ENCODE data around the gene STMN1. TPM values are rescaled to one million over a fixed set of nuclear protein-coding genes. Genes with fewer than 3 reads are reported as not detected.

Gene STMN1
- total RNA-seq, 4 donors from 2014 or later = 15.0 to 25.7 (median 16.8) TPM

- H3K36me3 ChIP-seq = no peaks in the 10 kb centered on the region
- no peaks in the 10 kb centered on the region for H3K27me3 ChIP-seq
- peaks cover 16 to 41% (median 38%) of the 10 kb centered on the region in 4 donors for H3K4me1 ChIP-seq
- intact Hi-C loops (cut with DNase I) = no loop called here
- H3K9me3 ChIP-seq = no peaks in the 10 kb centered on the region
- WGBS = 97% methylated on average over 2 of the region's 2 CpGs
- no peak overlapping the region for H3K27ac ChIP-seq (replicated peaks in 1 of 4)
- TF ChIP-seq POLR2AphosphoS5 (IDR thresholded peaks at IDR 0.05) (no peak), EP300 (IDR thresholded peaks at IDR 0.05) (no peak), POLR2A (IDR thresholded peaks at IDR 0.05; ENCODE audit: low read depth) (no peak), CTCF (IDR thresholded peaks at IDR 0.05) (no peak)
- DNase-seq (ENCODE audit: extremely low spot score) = no peak
- H3K4me3 ChIP-seq = no peak overlapping the region
Measured at GRCh38 chr1:25877155-25877554, 29.1 kb downstream of the STMN1 start.

- Histone ChIP-seq H3K4me3 (no peak overlapping the region), H3K9me3 (no peaks in the 10 kb centered on the region), H3K36me3 (no peaks in the 10 kb centered on the region), H3K27ac (replicated peaks in 1 of 4) (peak overlapping the region in 3 of 4 donors; percentile 81 to 89 (median 86)), H3K4me1 (peaks cover 17 to 46% (median 42%) of the 10 kb centered on the region in 4 donors), H3K27me3 (no peaks in the 10 kb centered on the region)
- WGBS = 79% methylated on average over 2 of the region's 2 CpGs
- TF ChIP-seq POLR2A (IDR thresholded peaks at IDR 0.05; ENCODE audit: low read depth) (no peak), POLR2AphosphoS5 (IDR thresholded peaks at IDR 0.05) (no peak), CTCF (IDR thresholded peaks at IDR 0.05) (no peak), EP300 (IDR thresholded peaks at IDR 0.05) (no peak)
- no peak for DNase-seq (ENCODE audit: extremely low spot score)
- intact Hi-C loops (cut with DNase I) = no loop called here
Measured at GRCh38 chr1:25876693-25877077, 29.5 kb downstream of the STMN1 start.

GRCh38 chr1:25875856-25876692, 30.1 kb downstream of the STMN1 start:
- H3K4me3 ChIP-seq = peak overlapping the region; percentile 66 to 82 (median 78)
- DNase-seq (ENCODE audit: extremely low spot score) = no peak
- H3K9me3 ChIP-seq = no peaks in the 10 kb centered on the region
- no peaks in the 10 kb centered on the region for H3K36me3 ChIP-seq
- 51% methylated on average over 19 of the region's 32 CpGs for WGBS
- no peaks in the 10 kb centered on the region for H3K27me3 ChIP-seq
- peaks cover 23 to 52% (median 48%) of the 10 kb centered on the region in 4 donors for H3K4me1 ChIP-seq
- TF ChIP-seq POLR2A (IDR thresholded peaks at IDR 0.05; ENCODE audit: low read depth) (no peak), CTCF (IDR thresholded peaks at IDR 0.05) (no peak), EP300 (IDR thresholded peaks at IDR 0.05) (no peak), POLR2AphosphoS5 (IDR thresholded peaks at IDR 0.05) (no peak)
- intact Hi-C loops (cut with DNase I) = no loop called here
- peak overlapping the region; percentile 78 to 89 (median 84) for H3K27ac ChIP-seq (replicated peaks in 1 of 4)

GRCh38 chr1:25875154-25875855, 30.9 kb downstream of the STMN1 start, which contains the start of gene PAQR7:
Gene PAQR7 (minus strand): TSS chr1:25875708. CDS start chr1:25863839, 11,869 bp downstream.
- Histone ChIP-seq H3K4me1 (peaks cover 25 to 56% (median 50%) of the 10 kb centered on the region in 4 donors), H3K4me3 (peak within 1 kb of the TSS; percentile 66 to 82 (median 78)), H3K27me3 (no peaks in the 10 kb centered on the region), H3K36me3 (peaks cover 0 to 2% (median under 1%) of the 10 kb centered on the region in 4 donors), H3K9me3 (no peaks in the 10 kb centered on the region), H3K27ac (replicated peaks in 1 of 4) (peak within 1 kb of the TSS; percentile 78 to 89 (median 84))
- DNase-seq (ENCODE audit: extremely low spot score) = no peak
- intact Hi-C loops (cut with DNase I) = no loop called here
- TF ChIP-seq CTCF (IDR thresholded peaks at IDR 0.05) = no peak
- TF ChIP-seq POLR2AphosphoS5 (IDR thresholded peaks at IDR 0.05) = peak; percentile 75 to 76
- TF ChIP-seq POLR2A (IDR thresholded peaks at IDR 0.05; ENCODE audit: low read depth) = no peak
- TF ChIP-seq EP300 (IDR thresholded peaks at IDR 0.05) = no peak
- WGBS = under 1% methylated on average over 22 of the region's 75 CpGs

All from esophagus muscularis mucosa (tissue), 4 donors.